KOPT-K1 (cell line): Measurements from ENCODE around the gene AVL9.

Experiments
- H3K27ac ChIP-seq: fragments of 200-600 bp; sonication (generic); 2 replicates; pipeline ENCODE4 v1.5.1; 2016; ENCODE audit warnings: antibody characterized with exemption, mild to moderate bottlenecking, low read depth, low read length; ENCODE audit not compliant: poor library complexity, severe bottlenecking
- H3K36me3 ChIP-seq: fragments of 200-600 bp; sonication (generic); 2 replicates; pipeline ENCODE4 v1.5.1; 2017; ENCODE audit warnings: antibody characterized with exemption, mild to moderate bottlenecking, low read length, moderate library complexity; ENCODE audit not compliant: insufficient read depth
- H3K9me3 ChIP-seq: fragments of 200-600 bp; sonication (generic); 2 replicates; pipeline ENCODE4 v1.5.1; 2017; ENCODE audit warnings: antibody characterized with exemption, low read length, mild to moderate bottlenecking; ENCODE audit not compliant: insufficient read depth, poor library complexity, severe bottlenecking

The AVL9 gene

GRCh38 chr7:32513210-32513609, 17.9 kb downstream of the AVL9 start:
- peaks cover 32% of the 10 kb centered on the region for H3K36me3 ChIP-seq
- H3K27ac ChIP-seq = no peak overlapping the region
- H3K9me3 ChIP-seq = peaks cover 64% of the 10 kb centered on the region

DNA sequence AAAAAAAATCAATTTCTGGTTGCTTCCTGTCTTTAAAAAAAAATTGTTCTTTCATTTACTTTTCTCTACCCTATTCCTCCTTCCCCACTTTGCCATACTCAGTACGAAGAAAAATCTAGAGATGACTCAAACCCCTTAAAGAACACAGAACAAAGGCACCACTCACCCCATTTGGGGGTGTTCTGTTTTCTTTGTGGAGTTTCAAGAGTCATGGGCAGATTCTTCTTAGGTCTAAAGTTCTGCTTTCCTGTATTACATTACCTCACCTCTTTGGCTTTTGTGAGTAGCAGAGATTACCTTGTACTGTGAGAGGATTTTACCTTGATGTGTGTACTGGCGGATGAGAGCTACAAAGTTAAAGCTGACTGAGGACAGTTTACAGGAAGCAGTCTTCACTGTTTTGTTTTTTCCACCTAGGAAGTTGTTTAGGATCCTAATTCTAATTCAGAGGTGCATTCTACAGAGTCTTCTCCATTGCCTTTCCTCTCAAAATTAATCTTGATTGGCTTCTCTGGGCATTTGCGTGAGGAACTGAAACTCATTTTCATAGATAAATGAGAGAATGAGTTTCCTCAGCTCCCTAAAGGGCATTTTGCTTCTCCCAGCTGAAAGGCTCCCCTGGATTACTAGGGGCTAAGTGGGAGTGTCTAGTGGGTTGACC, 20.7 kb downstream of the AVL9 start:
- Histone ChIP-seq H3K27ac (no peak overlapping the region), H3K36me3 (peaks cover 20% of the 10 kb centered on the region; the same call in 1 of the 2 replicates), H3K9me3 (peaks cover 73% of the 10 kb centered on the region)

DNA sequence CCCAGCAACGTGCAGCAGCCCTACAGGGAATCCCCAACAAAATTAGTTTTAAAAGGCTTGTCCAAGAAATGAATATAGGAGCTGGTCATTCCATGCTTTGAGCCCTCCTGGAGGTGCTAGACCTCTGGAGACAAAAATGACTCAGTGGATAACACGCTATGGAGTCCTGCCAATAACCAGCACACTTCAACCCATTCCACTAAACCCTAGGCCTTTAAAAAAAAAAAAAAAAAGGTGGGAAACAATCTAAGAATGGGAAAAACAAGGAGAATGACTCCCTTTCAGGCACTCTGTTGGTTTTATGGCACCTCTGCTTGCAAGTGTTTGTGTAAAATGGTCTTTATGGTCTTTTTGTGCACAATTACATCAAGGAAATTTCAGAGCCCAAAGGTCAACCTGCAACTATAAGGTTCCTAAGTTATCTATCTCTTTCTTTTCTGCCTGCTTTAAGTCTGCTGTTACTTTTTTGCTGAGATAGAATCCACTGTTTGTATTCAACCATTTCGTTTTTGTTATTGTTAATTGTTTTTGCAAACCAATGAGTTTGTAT, 21.3 kb downstream of the AVL9 start:
- Histone ChIP-seq H3K36me3 (peaks cover 22% of the 10 kb centered on the region; the same call in 1 of the 2 replicates), H3K27ac (no peak overlapping the region), H3K9me3 (peaks cover 75% of the 10 kb centered on the region)

GRCh38 chr7:32518534-32519140, 23.3 kb downstream of the AVL9 start:
- H3K36me3 ChIP-seq = peaks cover 37% of the 10 kb centered on the region; the same call in 1 of the 2 replicates
- H3K9me3 ChIP-seq = peaks cover 91% of the 10 kb centered on the region

DNA sequence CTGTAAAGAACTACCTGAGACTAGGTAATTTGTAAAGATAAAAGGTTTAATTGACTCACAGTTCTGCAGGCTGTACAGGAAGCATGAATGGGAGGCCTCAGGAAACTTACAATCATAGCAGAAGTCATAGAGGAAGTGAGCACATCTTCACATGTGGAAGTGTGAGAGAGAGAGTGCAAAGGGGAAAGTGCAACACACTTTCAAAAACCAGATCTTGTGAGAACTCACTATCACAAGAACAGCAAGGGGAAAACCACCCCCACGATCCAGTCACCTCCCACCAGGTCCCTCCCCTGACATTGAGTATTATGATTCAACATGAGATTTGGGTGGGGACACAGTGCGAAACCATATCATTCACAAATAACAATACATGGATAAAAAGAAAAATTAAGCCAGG, 24.5 kb downstream of the AVL9 start:
- Histone ChIP-seq H3K36me3 (peaks cover 37% of the 10 kb centered on the region; the same call in 1 of the 2 replicates), H3K9me3 (peaks cover 84% of the 10 kb centered on the region), H3K27ac (no peak overlapping the region)

More at GRCh38 chr7:32518534-32519140, 23.3 kb downstream of the AVL9 start:
- H3K27ac ChIP-seq = no peak overlapping the region

DNA sequence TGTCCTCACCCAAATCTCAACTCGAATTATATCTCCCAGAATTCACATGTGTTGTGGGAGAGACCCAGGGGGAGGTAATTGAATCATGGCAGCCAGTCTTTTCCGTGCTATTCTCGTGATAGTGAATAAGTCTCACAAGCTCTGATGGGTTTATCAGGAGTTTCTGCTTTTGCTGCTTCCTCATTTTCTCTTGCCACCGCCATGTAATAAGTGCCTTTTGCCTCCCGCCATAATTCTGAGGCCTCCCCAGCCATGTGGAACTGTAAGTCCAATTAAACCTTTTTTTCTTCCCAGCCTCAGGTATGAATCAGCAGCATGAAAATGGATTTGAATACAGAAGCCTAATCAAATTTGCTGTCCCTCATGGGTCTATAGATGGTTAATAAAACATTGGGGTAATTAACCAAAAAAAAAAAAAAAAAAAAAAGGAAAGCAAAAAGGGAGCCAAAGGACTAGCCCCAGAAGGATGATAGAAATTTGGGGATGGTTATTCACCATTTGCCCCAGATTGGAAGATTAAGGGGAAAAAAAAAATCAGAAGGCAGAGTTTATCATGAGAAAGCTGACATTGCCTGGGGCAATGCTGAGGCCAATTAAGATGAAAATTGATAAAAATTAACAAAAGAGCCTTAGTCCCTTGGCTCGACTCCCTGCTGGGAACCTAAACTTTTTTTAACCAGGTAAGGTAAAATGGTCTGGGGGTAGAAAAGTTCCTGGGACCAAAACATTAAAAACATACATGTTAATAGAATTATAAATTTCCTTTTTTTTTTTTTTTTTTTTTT, 27.6 kb downstream of the AVL9 start:
- Histone ChIP-seq H3K27ac (no peak overlapping the region), H3K36me3 (peaks cover 21% of the 10 kb centered on the region; the same call in 1 of the 2 replicates), H3K9me3 (peaks cover 52% of the 10 kb centered on the region)

DNA sequence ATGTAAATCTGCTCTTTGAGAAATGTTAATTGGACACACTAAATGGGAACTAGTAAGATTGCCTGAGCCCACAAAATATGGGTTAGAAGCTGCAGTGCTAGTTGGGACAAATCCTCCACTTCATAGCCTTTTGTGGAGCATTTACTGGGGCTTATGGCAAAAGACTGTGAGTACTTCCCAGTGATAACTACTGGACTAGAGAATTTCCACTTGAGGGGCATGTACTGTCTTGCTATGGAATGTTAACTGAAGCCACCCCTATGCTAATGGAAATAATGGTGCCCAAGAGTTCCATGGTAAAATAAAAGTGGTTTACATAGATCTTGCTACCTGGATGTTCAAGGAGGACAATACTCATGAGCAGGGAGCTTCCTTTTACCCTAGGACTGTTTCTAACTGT, 29.3 kb downstream of the AVL9 start:
- peaks cover 35% of the 10 kb centered on the region for H3K9me3 ChIP-seq

DNA sequence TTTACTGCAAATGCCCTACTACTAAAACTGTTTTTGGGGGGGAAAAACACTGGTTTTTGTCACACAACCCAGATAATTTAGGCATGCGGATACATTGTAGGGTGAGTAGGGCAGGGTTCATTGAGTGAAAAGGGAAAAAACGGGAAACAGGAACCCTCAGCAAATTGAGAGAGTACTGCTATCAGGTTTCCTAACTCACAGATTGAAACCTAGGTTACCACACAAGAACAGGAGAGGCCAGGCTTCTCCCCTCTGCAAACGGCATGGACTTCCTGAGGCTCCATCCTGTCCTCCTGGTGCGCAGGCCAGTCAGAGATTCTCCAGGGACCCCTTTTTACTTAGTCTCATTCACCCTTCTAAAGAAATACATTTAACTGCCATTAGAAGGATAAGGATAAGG, 30.6 kb downstream of the AVL9 start:
- peaks cover 22% of the 10 kb centered on the region; the same call in 1 of the 2 replicates for H3K36me3 ChIP-seq
- no peak overlapping the region for H3K27ac ChIP-seq

More for the DNA sequence above, 29.3 kb downstream of the AVL9 start:
- Histone ChIP-seq H3K36me3 (peaks cover 22% of the 10 kb centered on the region; the same call in 1 of the 2 replicates), H3K27ac (no peak overlapping the region)

DNA sequence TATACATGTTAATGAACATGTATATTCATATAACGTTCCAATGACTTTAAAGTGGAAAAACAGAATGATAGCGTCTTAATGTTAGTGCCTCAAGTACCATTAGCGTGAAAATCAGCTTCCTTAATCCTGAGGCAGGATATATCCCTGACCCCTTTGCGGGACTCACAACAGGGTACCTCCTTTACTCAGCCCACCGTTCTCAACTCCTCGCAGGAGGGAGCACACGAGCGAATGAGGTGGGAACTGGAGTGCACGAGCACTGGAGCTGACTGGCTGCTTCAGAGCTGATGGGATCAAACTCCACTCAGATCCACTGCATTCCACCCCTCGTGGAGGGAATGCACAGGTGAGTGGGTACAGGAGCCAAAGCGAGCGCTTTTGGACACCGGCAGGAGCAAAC, 36.1 kb downstream of the AVL9 start:
- Histone ChIP-seq H3K36me3 (peaks cover 11% of the 10 kb centered on the region; the same call in 1 of the 2 replicates), H3K27ac (no peak overlapping the region), H3K9me3 (peaks cover 11% of the 10 kb centered on the region)

More for the DNA sequence above, 30.6 kb downstream of the AVL9 start:
- H3K9me3 ChIP-seq = peaks cover 23% of the 10 kb centered on the region

DNA sequence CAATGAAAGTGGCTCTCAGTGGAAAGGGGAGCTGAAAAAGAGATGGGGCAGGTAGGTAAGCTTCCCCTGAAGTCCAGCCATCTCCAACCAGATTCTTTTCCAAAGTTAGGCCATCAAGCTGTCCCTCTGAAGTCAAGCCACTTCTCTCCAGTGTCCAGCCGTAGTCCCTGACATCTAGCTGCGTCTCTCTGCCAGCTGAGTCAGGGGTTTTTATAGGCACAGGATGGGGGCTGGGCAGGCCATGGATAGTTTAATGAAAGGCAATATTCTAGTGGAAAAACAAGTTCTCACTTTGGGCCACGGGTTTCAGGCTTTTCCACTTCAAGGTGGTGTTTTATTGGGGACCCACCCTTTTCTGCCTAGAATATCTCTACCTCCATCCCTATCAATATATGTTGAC, 36.8 kb downstream of the AVL9 start:
- Histone ChIP-seq H3K9me3 (peaks cover 11% of the 10 kb centered on the region), H3K36me3 (peaks cover 11% of the 10 kb centered on the region; the same call in 1 of the 2 replicates), H3K27ac (no peak overlapping the region)

DNA sequence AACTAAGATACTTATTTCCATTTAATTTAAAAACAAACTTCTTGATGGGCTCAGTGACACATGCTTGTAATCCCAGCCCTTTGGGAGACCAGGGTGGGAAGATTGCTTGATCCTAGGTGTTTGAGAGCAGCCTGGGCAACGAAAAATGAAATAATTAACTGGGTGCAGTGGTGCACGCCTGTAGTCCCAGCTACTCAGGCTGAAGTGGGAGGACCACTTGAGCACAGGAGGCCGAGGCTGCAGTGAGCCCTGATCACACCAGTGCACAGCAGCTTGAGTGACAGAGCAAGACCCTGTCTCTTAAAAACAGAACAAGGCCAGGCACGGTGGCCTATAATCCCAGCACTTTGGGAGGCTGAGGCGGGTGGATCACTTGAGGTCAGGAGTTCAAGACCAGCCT, 37.4 kb downstream of the AVL9 start:
- Histone ChIP-seq H3K36me3 (peaks cover 11% of the 10 kb centered on the region; the same call in 1 of the 2 replicates), H3K27ac (no peak overlapping the region), H3K9me3 (peaks cover 11% of the 10 kb centered on the region)

DNA sequence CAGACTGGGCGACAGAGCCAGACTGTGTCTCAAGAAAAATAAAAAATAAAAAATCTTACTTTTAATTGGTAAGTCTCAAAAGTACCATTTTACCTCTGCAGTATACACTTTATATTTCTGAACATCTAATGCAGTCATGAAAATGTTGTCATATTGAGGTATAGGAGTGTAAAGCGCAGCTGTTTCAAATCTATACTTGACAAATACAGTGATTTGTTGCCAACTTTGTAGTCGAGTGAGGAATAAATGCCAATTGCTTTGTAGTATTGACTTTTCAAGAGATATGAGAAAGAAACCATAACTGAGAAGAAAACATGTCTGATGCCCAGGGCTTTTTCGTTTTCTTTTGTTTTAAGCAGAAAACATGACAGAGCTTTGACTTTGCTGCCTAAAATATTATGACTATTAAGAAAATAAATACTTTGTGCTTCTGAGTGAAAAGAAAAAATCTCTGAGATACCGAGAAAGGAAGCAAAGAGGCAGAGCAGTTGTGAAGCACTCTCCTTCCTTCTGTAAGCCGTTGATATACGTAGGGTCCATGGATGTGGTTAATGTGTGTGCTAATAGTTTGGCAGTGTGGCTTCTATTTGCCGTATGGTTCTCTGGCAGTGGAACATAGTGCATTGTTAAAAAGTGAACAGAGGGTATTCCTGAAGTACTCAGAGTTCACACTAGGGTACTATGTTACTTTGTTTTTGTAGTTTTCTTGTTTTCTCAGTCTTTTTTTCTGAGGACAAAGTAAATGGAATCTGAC, 38.2 kb downstream of the AVL9 start:
- Histone ChIP-seq H3K9me3 (peaks cover 11% of the 10 kb centered on the region), H3K27ac (no peak overlapping the region), H3K36me3 (peaks cover 6% of the 10 kb centered on the region; the same call in 1 of the 2 replicates)

DNA sequence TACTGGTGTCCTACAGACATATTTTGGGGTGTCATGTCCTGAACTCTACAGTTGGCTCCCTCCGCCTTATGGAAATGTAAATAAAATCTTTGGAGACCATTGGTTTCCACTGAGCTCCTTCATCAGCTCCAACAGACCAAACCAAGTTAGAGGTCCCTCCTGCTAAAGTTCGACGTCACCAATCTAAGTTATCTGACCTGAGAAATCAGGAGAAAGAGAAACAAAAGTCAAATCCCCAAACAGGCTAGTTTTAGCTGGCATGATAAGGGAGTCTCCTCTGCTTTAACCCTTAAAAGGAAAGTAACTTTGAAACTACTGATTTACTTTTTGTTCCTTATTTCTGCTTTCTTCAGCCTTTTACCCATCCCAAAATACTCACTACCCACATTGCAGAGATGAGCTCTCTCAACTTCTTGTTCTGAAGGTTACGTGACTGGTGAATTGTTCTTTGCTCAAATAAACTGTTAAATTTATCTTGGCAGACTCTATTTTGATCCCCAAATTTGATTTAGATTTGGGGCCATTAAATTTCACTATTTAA, 39.9 kb downstream of the AVL9 start:
- Histone ChIP-seq H3K9me3 (peaks cover 11% of the 10 kb centered on the region), H3K27ac (no peak overlapping the region), H3K36me3 (peaks cover 6% of the 10 kb centered on the region; the same call in 1 of the 2 replicates)

- Histone ChIP-seq H3K36me3 (peaks cover 6% of the 10 kb centered on the region; the same call in 1 of the 2 replicates), H3K9me3 (peaks cover 11% of the 10 kb centered on the region), H3K27ac (no peak overlapping the region)
Measured at GRCh38 chr7:32536016-32536415, 40.7 kb downstream of the AVL9 start.
